Neural crest cell (in vitro differentiated cells): ENCODE measurements around the gene NLGN1. TPM values are rescaled to one million over a fixed set of nuclear protein-coding genes. Genes with fewer than 3 reads are reported as not detected.

Experiments
- DNase-seq: peaks from one replicate; pipeline ENCODE4 v3.0.0; 2021; ENCODE audit warnings: low read depth, mixed read lengths, low spot score
- H3K27ac Mint-ChIP-seq: one replicate; pipeline ENCODE4 v1.8.0; 2021; ENCODE audit warnings: mild to moderate bottlenecking, mixed read lengths; ENCODE audit not compliant: unreplicated experiment
- H3K27me3 Mint-ChIP-seq: 2 replicates; pipeline ENCODE4 v1.8.0; 2021; ENCODE audit warnings: low read depth, mild to moderate bottlenecking, mixed read lengths
- H3K36me3 Mint-ChIP-seq: 2 replicates; pipeline ENCODE4 v1.8.0; 2021; ENCODE audit warnings: low read depth, mild to moderate bottlenecking, mixed read lengths
- H3K4me1 Mint-ChIP-seq: 2 replicates; pipeline ENCODE4 v1.8.0; 2021; ENCODE audit warnings: mixed read lengths
- H3K4me3 Mint-ChIP-seq: one replicate; pipeline ENCODE4 v1.8.0; 2021; ENCODE audit warnings: mild to moderate bottlenecking, mixed read lengths
- H3K9me3 Mint-ChIP-seq: 2 replicates; pipeline ENCODE4 v1.8.0; 2021; ENCODE audit warnings: mixed read lengths
- CTCF ChIP-seq: fragments of 200-600 bp; sonication (generic); conservative IDR thresholded peaks from 2 replicates; pipeline ENCODE4 v1.5.0; 2021; ENCODE audit warnings: antibody characterized with exemption, mild to moderate bottlenecking
- total RNA-seq: library from RNA; stranded (reverse); gene quantifications from 2 replicates; pipeline ENCODE4 v1.2.1, GENCODE V29; 2021

The NLGN1 gene
- total RNA-seq, 1 donor from 2014 or later, result 20.0 TPM

GRCh38 chr3:174333640-174334039 is 936.1 kb downstream of the NLGN1 start:
- Mint-ChIP-seq H3K27me3 (no peaks in the 10 kb centered on the region), H3K4me3 (no peak overlapping the region), H3K36me3 (no peaks in the 10 kb centered on the region), H3K4me1 (no peaks in the 10 kb centered on the region), H3K9me3 (no peaks in the 10 kb centered on the region), H3K27ac (no peak overlapping the region)
- DNase-seq, result no peak
- TF ChIP-seq CTCF, result no peak

- no peak for DNase-seq
- Mint-ChIP-seq H3K27me3 (no peaks in the 10 kb centered on the region), H3K4me1 (no peaks in the 10 kb centered on the region), H3K36me3 (no peaks in the 10 kb centered on the region), H3K27ac (no peak overlapping the region), H3K4me3 (no peak overlapping the region), H3K9me3 (no peaks in the 10 kb centered on the region)
- no peak for TF ChIP-seq CTCF
Measured at GRCh38 chr3:174334111-174334510, 936.6 kb downstream of the NLGN1 start.

GRCh38 chr3:174335324-174335723 is 937.8 kb downstream of the NLGN1 start:
- TF ChIP-seq CTCF, result no peak
- H3K27ac Mint-ChIP-seq, result no peak overlapping the region
- no peaks in the 10 kb centered on the region for H3K36me3 Mint-ChIP-seq
- DNase-seq, result no peak
- H3K4me3 Mint-ChIP-seq, result no peak overlapping the region
- H3K9me3 Mint-ChIP-seq, result no peaks in the 10 kb centered on the region
- no peaks in the 10 kb centered on the region for H3K27me3 Mint-ChIP-seq
- no peaks in the 10 kb centered on the region for H3K4me1 Mint-ChIP-seq

GRCh38 chr3:174335910-174336309 is 938.4 kb downstream of the NLGN1 start:
- peak overlapping the region; percentile 21 for H3K27ac Mint-ChIP-seq
- no peak for DNase-seq
- H3K27me3 Mint-ChIP-seq, result no peaks in the 10 kb centered on the region
- TF ChIP-seq CTCF, result no peak
- H3K36me3 Mint-ChIP-seq, result no peaks in the 10 kb centered on the region
- no peaks in the 10 kb centered on the region for H3K4me1 Mint-ChIP-seq
- H3K4me3 Mint-ChIP-seq, result no peak overlapping the region
- no peaks in the 10 kb centered on the region for H3K9me3 Mint-ChIP-seq
